NCI-H1092 (cell line): ENCODE results near the gene SKAP1.
"Not testable (repeated sequence)": the region's sequence is repeated elsewhere in the genome, so short reads cannot be mapped to it uniquely, and the experiment has no call there.

Source experiments
- DNase-seq: peaks from one replicate; lab custom pipeline; 2025; lab: John Stamatoyannopoulos, UW

The SKAP1 gene

DNA sequence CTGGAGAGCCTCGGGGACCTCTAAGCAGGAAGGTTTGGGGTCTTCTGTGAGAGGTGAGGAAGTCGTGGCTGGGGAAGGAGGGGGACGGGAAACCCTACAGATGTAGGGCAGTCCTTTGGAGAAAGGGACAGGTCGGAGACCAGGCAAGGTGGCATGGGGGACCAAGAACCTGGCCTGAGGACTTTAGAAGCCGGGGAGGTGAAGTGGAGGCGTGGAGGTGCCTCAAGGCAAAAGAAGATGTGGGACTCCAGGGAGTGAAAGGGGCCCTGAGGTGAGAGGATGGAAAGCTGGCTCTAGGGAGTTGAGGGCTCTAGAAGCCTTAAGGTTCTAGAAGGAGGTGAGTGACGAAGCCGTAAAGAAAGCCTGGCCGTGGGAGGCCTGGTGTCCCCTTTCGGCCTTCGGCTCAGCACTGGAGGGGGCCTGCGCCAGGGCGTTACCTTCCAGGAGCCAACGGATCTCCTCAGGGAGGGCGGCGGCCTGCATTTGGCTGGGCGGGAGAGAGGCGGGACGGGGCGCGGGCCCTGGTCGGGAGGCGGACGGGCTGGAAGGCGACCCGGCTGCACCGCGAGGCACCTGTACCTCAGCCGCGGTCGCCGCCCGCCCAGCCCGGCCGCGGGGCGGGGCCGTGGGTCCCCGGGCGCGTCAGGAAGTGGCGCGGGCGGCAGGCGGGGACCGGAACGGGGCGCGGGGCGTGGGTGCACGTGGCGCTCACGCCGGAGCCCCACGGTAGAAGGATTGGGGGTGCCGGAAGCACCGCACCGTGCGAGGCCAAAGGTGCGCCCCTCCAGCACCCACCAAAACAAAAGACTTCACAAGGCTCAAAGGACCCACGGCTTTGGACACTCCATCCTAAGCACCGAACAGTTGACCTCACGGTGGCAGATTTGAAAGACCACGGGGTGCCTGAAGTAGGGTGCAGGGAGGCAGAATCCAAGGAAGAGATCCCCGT lies at the start of gene SKAP1:
Gene SKAP1, minus strand, starts transcription at position 577 of the 949 bp plus-strand sequence.
- DNase-seq = no peak

DNA sequence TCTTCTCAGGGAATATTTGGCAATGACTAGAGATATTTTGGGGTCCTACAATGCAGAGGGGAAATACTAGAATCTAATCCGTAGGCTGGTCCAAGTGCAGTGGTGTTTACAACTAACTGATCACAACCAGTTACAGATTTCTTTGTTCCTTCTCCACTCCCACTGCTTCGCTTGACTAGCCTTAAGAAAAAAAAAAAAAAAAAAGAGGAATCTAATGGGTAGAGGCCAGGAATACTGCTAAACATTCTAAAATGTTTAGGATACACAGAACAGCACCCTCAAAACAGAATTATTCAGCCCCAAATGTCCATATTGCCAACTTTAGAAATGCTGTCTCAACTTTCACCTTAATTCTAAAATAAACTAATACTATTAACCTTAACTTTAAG lies 49.0 kb upstream of the SKAP1 start:
- DNase-seq = no peak

DNA sequence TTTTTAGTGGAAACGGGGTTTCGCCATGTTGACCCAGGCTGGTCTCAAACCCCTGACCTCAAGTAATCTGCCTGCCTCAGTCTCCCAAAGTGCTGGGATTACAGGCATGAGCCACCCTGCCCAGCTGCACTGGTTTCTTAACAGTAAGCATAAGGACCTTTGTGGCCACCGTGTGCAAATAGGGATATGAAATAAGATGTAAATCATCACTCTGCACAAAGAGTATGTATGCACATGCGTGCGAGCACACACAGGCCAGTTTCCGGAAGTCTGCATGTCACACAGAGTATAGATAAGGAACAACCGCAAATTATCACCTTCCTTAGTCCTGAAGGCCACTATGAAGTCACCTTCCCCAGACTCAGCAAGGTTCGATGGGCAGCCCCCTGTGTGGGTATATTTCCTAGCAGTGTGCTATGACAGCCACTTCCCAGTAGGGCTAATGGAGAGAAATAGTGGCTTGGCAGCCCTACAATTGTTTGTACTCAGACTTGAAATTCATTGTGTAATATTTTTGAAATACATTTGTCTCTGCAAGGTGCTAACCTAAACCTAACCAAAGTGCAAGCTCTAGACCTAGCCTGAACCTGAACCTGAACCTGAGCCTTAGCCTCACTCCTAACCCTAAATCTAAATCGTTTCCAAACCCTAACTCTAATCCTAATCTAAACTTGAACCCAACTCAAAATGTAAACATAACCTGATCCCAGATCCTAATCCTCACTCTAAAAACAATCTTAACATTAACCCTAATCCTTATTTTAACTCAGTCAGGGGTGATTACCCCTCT lies 48.4 kb upstream of the SKAP1 start:
- no peak for DNase-seq

DNA sequence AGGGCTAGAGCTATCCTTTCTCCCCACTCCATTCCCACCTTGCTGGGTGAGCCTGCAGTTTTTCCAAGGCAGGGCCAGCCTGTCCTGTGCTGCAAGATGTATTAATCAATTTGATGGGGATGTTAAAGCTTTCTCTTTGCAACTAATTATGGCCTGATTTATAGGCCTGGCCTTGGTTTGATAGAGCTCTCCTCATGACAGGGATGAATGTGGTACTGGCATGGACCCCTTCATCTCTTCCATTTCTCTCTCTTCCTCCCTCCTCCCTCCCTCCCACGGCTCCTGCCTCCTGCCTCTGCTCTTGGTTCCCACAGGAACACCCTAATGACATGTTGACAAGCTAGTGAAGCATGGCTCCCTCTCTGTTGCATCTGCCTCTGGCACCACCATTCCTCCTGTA lies 47.2 kb upstream of the SKAP1 start:
- no peak for DNase-seq

DNA sequence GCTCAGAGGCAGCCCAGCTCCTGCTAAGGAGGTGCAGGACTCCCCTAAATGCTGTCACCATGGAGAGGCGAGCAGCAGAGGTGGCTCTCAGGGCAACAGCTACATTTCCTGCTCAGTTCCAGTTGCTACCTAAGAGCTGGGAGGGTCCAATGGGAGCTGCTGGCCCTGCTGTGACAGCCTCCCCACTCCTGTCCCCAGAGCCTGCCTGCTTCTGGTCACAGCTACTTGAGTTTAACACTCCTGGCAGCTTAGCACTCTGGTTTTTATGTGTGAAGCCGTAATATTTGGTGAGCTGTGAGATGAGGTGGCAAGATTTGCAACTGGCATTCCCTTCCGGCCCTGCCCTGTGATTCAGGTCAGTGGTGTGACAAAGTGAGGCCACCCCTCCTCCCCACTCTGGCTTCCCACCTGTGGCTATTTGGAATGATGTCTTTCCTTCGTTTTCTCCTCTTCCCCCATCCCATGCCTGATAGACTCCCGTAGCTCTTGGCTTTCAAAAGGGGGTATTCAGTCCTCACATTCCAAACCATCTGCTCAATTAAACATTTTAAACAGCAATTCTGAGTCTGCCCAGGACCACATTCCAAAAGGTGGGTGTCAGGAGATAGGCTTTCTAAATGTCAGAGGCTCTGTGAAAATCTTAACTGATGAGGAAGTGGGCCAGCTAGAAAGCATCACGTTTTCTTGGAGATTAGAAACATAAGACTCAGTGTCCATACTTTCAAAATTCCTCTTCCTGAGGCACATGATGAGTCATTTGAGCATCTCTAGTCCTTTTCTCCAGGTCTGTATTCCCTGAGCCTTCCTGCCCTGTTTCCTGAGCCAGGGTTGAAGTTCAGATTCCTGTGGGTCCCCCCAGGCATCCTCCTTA lies 42.6 kb upstream of the SKAP1 start:
- peak; percentile 32 for DNase-seq

DNA sequence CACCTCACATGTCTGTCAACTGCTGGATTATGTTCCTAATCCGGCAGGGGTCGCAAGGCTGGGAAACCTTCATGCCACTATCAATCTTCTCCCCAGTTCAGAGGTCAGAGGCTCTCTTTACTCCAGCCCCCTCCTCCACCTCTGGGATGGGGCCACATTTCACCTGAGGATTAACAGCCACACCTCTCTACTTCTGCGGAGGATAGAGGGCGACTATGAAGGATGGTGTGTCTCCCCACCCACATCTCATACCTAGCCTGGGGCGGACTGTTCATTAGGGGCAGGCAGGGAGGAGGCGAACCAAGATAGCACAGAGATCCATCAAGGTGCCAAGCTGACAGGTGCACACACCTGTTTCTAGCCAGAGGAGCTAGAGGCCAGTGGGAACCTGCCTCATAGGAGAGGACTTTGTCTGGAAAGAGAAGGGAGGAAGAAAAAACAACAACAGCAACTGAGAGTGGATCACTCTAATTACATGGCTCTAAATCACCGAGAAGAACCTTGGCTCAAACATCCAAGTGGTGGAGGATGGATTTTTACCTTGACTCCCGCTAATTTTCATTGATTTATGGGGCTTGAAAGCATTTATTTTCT lies 41.9 kb upstream of the SKAP1 start:
- no peak for DNase-seq

DNA sequence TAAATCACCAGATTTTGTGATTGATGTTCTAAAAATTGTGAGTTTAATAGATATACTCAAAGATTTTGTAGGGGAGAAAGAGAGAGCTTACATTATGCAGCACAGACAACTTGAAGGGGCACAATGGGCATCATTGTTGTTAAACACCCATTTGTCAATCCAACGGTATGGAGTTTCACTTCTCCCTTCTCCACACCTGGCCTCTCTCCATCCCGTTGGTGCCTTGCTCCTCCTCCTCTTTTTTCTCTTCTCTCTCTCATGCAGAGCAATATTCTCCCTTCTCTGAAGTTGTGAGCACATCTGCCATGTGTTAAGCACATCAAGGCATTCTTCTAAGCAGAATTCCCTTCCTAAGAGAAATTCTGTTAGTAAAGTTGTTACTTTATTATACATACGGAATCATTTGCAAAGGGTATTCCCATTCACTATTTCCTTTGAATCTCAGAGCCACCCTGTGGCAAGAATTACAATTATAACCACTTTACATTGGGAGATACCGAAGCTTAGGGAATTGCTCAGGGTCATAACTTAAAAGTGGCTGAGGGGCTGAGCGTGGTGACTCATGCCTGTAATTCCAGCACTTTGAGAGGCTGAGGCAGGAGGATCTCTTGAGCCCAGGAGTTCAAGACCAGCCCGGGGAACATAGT lies 40.5 kb upstream of the SKAP1 start:
- DNase-seq = no peak

DNA sequence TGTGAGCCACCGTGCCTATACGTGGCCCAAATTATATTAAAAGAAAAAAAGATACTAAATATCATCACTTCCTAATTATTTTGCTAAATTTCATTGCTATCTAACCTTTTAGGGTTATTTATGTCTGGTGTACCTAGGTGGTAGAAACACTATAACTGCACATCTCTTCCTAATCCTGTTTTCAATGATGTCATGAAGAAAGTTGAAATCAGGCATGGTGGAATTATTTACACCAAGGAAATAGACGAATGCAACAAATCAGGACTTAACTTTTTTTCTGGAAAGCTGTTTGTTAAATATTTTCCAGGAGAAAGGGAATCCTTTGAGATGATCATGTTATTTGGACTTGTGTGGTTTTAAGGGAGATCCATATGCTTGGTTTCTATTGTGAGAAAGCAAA lies 39.2 kb upstream of the SKAP1 start:
- no peak for DNase-seq

DNA sequence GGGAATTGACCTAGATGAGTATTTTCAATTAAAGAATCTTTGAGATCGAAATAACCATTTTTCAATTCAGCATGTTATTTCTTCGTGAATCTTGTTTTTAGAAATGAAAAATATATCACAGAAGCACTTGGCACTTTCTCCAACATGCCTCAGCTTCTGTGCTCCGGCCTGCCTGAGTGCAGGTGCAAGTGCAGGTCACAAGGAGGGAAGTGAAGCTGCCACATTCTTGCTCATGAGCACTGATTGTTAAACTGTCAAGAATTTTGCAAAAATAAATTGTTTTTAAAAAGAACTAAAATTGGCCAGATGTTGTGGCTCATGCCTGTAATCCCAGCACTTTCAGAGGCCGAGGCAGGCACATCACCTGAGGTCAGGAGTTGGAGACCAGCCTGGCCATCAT lies 38.3 kb upstream of the SKAP1 start:
- no peak for DNase-seq

DNA sequence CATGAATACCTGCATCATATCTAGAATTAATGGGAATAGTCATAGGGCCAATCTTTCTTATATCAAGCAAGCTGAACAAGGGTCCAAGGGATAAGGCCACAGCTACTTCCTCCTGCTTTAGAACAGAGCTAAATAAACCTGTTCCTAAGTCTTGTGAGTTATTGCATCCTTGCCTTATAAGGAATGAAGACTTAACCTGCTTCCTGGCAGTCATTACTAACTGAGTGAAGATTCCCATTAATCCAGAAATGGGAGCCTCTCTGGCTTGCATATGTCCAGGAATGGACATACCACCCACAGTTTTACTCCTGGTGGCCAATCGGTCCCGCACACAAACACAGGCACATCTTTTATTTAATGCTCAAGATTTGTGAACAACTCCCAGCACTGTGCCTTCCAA lies 35.9 kb upstream of the SKAP1 start:
- no peak for DNase-seq

DNA sequence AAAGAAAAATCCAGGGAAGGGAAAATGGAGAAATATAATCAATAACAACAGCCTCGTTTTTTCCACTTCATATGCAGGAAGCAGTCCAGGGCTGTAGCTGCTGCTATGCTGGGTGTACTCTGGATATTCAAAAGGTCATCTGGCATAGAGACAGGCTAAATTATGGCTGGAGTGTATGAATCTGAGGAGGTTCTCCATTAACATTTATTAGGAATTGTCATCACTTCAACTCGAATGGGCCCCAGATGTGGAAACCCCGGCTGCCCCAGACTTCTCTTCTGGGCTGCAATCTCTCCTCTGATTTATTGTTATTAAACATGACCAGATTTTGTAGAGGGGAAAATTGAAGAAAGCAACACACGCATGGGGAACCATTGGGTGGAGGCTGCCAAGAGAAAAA lies 33.5 kb upstream of the SKAP1 start:
- DNase-seq = no peak

DNA sequence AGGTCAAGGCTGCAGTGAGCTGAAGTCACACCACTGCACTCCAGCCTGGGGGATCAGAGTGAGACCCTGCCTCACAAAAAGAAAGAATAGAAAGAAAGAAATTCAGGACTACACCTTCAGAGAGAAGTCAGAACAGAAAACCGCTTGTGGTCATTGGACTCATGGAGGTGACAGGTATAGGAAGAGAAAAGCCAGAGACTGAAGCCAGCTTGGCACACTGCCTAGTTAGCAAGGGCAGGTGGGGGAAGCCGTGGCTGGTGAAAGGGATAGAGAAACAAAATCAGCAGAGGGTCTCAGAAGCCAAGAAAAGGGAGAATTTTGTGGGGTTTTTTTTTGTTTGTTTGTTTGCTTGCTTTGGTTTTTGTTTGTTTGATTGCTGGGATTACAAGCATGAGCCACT lies 32.9 kb upstream of the SKAP1 start:
- peak; percentile 48 for DNase-seq

DNA sequence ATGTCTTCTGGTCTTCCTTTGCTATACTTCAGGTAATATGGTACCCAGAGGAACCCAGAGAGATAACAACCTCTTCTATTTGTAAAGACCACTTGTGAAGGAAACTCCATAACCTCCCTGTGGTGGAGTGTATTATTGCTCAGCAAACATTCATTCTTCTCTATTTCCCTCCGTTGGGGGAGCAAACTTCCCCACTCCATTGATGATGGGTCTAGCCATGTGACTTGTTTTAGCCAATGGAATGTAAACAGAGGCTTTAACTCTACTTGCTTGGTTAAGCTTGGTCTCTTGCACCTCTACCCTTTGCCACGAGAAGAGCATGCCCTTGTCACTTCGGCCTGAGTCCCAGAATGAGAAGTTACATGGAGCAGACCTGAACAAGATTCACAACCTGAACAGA lies 30.0 kb upstream of the SKAP1 start:
- no peak for DNase-seq

DNA sequence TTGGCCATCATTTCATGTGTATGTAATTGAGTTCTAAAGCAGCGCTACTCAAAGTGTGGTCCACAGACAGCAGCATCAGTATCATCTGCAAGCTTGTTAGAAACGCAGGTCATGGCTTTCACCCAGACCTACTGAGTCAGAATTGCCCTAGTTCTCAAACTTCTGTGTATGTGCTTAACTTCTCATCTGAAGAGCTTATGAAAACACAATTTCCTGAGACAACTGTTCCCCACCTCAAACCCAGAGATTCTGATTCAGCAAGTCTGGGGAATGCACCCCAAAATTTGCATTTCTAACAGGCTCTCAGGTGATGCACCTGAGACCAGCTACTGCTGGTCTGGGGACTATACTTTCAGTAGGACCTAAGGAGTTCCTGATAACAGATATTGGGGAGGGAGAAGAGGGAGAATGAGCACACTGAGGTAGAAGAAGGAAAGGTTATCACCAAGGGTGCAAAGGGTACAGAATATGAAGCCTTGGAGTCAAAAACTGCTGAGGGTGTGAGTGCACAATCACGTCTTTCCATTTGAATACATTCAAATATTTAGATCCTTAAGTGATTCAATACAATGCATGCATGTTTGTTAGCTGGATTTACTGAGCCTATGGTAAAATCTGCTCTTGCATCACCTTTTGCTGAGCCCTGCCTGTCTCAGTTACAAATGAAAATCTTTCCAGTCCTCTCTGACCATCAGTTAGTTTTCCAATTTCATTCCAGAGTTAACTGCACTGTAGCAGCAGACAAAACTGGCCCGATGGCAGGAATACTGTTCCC lies 29.2 kb upstream of the SKAP1 start:
- no peak for DNase-seq

DNA sequence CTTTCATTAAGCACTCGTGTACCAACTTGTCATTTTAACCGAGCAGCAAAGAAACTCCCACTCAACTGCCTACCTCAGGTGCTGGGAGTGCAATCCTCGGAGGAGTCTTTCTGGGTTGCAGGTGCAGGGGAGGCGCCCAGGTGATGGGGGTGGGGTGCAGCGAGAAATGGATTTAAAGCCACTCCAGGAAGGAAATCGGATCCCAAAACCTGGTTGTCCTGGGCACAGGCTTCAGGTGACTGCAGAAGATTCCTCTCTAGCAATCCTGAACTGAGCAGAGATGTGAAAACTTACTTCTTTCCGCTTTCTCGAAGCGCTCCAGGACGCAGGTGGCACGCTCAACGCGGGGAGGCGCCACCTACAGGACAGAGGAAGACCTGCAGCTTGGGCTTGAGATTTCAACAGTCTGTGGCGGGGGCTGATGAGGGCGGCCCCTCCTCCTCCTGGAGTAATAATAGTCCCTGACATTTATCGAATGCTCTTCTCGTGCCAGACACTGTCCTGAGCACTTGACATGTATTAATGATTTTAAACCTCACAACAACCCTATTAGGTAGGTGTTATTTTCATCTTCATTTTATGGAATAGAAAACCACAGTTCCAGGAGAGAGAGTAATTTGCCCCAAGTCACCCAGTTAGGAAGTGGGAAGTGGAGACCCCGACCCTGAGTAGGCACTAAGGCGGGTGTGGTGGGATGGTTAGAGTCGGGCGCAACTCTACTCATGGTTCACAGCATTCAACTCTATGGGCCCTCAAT lies 27.2 kb upstream of the SKAP1 start:
- peak; percentile 38 for DNase-seq

DNA sequence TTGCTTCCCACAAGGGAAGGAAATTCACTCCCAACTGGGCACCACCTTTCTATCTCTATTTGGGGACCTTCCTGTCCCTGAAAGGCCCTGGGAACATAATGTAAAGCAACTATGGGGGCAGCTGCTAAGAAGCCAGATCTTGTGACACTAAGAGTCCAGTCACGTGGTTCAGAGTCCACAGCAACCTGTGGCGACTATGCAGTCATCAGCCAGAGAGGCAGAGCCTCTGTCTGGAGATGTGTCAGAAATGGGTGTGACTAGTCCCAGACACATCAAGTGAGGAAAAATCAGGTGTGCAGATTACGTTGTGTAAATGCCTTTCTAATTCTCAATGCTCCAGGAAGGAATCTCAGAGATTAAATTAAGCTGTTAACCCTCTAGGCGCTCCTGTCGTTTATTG lies 26.6 kb upstream of the SKAP1 start:
- no peak for DNase-seq

DNA sequence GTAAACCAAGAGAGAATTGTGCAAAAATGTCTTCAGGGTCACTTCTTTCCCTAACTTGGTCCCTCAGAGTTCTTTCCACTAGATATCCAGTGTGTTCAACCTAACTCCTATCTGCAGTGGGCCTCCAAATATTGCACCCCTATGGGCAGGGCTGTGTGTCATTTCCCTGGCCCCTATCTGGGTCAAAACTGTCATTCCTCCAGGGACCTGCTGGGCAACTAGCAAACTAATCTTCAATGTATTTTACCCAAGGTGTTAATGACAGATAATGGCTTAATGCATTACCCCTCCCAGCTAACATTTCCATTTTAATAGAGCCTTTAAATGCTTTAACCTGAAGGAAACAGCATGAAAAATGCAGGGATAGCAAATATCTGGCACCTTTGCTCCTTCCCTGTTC lies 25.8 kb upstream of the SKAP1 start:
- no peak for DNase-seq

DNA sequence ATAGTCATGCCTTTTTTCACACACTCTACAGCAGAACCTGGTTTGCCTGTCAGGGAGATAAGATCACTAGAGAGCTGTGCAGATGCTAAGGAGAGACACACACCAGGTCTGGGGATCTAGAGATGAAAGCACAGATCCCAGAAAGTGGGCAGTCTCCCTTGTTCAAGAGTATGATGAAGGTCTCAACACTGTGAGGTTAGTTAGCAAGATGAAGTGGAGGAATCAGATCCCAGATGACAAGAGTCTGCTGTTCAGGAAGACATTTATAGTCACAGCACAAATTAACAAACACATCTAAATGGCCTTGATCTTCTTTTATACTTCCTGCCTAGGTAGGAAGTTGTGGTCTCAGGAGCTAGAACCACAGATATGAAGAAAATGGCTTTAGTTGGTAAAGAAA lies 23.4 kb upstream of the SKAP1 start:
- no peak for DNase-seq

DNA sequence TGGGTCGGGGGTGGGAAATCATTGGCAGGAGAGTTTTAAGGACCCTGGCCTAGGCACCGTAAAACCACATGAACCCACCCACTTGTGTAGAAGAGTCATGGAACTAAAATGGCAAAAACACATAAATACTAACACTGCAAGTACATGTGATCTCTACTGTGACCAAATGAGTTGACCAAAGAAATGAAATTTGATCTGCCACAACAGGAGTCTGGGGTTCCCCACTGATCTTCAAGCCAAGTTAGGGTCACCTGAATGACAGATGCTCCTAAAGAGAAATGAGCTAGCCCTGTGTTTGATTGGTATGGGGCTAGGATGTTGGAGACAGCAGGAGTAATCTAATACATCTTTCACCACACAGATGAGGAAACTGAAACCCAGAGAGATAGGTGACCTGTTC lies 21.5 kb upstream of the SKAP1 start:
- no peak for DNase-seq

DNA sequence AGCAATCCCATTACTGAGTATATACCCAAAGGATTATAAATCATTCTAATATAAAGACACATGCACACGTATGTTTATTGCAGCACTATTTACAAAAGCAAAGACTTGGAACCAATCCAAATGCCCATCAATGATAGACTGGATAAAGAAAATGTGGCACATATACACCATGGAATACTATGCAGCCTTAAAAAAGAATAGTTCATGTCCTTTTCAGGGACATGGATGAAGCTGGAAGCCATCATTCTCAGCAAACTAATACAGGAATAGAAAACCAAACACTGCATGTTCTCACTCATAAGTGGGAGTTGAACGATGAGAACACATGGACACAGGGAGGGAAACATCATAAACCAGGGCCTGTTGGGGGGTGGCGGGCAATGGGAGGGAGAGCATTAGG lies 19.3 kb upstream of the SKAP1 start:
- DNase-seq = not testable (repeated sequence)
